Loucy (cell line): Measurements from ENCODE around the gene RIPOR3.

Source experiments
- H2AFZ ChIP-seq: fragments of 200-600 bp; sonication (generic); 2 replicates; pipeline ENCODE4 v1.6.0; 2016; ENCODE audit warnings: antibody characterized with exemption, mild to moderate bottlenecking, low read length, moderate library complexity
- H3F3A ChIP-seq: fragments of 200-600 bp; 2 replicates; pipeline ENCODE4 v1.6.0; 2016; ENCODE audit warnings: antibody characterized with exemption, low read depth, mild to moderate bottlenecking
- H3K27me3 ChIP-seq: fragments of 200-600 bp; sonication (generic); 2 replicates; pipeline ENCODE4 v1.6.1; 2014; ENCODE audit warnings: low read length, mild to moderate bottlenecking; ENCODE audit not compliant: insufficient read depth, poor library complexity, severe bottlenecking
- H3K36me3 ChIP-seq: fragments of 200-600 bp; sonication (generic); 2 replicates; pipeline ENCODE4 v1.6.1; 2016; ENCODE audit warnings: low read length; ENCODE audit not compliant: insufficient read depth
- H3K4me1 ChIP-seq: fragments of 200-600 bp; sonication (generic); 2 replicates; pipeline ENCODE4 v1.5.1; 2014; ENCODE audit warnings: low read length, mild to moderate bottlenecking; ENCODE audit not compliant: insufficient read depth, poor library complexity, severe bottlenecking
- H3K4me2 ChIP-seq: fragments of 200-600 bp; sonication (generic); 2 replicates; pipeline ENCODE4 v1.6.0; 2014; ENCODE audit warnings: antibody characterized with exemption, low read length, low read depth, mild to moderate bottlenecking; ENCODE audit not compliant: poor library complexity, severe bottlenecking
- H3K4me3 ChIP-seq: fragments of 200-600 bp; sonication (generic); 2 replicates; pipeline ENCODE4 v1.5.1; 2014; ENCODE audit warnings: low read length, mild to moderate bottlenecking, mixed read lengths; ENCODE audit not compliant: poor library complexity, severe bottlenecking
- H3K79me2 ChIP-seq: fragments of 200-600 bp; sonication (generic); 2 replicates; pipeline ENCODE4 v1.6.1; 2014; ENCODE audit warnings: low read length; ENCODE audit not compliant: insufficient read depth
- H3K9ac ChIP-seq: fragments of 200-600 bp; sonication (generic); 2 replicates; pipeline ENCODE4 v1.6.0; 2014; ENCODE audit warnings: mild to moderate bottlenecking, low read depth, low read length, moderate library complexity; ENCODE audit not compliant: poor library complexity, severe bottlenecking
- H3K9me2 ChIP-seq: fragments of 200-600 bp; sonication (generic); replicated peaks from 2 replicates; pipeline ENCODE4 v1.6.1; 2016; ENCODE audit warnings: low read depth, low read length, mixed read lengths
- H3K9me3 ChIP-seq: fragments of 200-600 bp; sonication (generic); 2 replicates; pipeline ENCODE4 v1.6.1; 2014; ENCODE audit warnings: mild to moderate bottlenecking, antibody characterized with exemption, low read length, low read depth; ENCODE audit not compliant: insufficient read depth
- H4K20me1 ChIP-seq: fragments of 200-600 bp; sonication (generic); 2 replicates; pipeline ENCODE4 v1.6.0; 2014; ENCODE audit warnings: antibody characterized with exemption, low read length, mild to moderate bottlenecking; ENCODE audit not compliant: insufficient read depth, poor library complexity, severe bottlenecking
- CTCF ChIP-seq: fragments of 200-600 bp; sonication (generic); conservative IDR thresholded peaks from 2 replicates; pipeline ENCODE4 v1.5.1; 2014; ENCODE audit warnings: mild to moderate bottlenecking, antibody characterized with exemption, low read length
- EZH2phosphoT487 ChIP-seq: fragments of 200-600 bp; IDR thresholded peaks from 2 replicates; pipeline ENCODE4 v1.6.1; 2018; ENCODE audit warnings: antibody characterized with exemption, mild to moderate bottlenecking, moderate library complexity, borderline replicate concordance

Gene RIPOR3

GRCh38 chr20:50628853-50629669 lies 62.3 kb downstream of the RIPOR3 start:
- no peaks in the 10 kb centered on the region for H3K9me2 ChIP-seq
- H3K79me2 ChIP-seq: no peaks in the 10 kb centered on the region
- no peaks in the 10 kb centered on the region for H3K4me1 ChIP-seq
- H4K20me1 ChIP-seq: no peaks in the 10 kb centered on the region
- no peaks in the 10 kb centered on the region for H3F3A ChIP-seq
- H2AFZ ChIP-seq: no peak overlapping the region
- H3K9ac ChIP-seq: no peak overlapping the region
- H3K36me3 ChIP-seq: no peaks in the 10 kb centered on the region
- no peaks in the 10 kb centered on the region for H3K9me3 ChIP-seq
- TF ChIP-seq EZH2phosphoT487 (no peak), CTCF (no peak)
- no peaks in the 10 kb centered on the region for H3K27me3 ChIP-seq
- no peak overlapping the region for H3K4me2 ChIP-seq
- H3K4me3 ChIP-seq: no peak overlapping the region

- Histone ChIP-seq H3K9me3 (no peaks in the 10 kb centered on the region), H3K36me3 (no peaks in the 10 kb centered on the region), H3K9me2 (no peaks in the 10 kb centered on the region), H3K4me3 (no peak overlapping the region), H3K79me2 (no peaks in the 10 kb centered on the region), H3K4me2 (no peak overlapping the region), H3K9ac (no peak overlapping the region), H4K20me1 (no peaks in the 10 kb centered on the region), H3F3A (no peaks in the 10 kb centered on the region), H3K4me1 (no peaks in the 10 kb centered on the region), H3K27me3 (no peaks in the 10 kb centered on the region), H2AFZ (no peak overlapping the region)
- no peak for TF ChIP-seq CTCF
- no peak for TF ChIP-seq EZH2phosphoT487
Measured at GRCh38 chr20:50628332-50628731, 63.0 kb downstream of the RIPOR3 start.

- Histone ChIP-seq H3K27me3 (no peaks in the 10 kb centered on the region), H3K9me3 (no peaks in the 10 kb centered on the region), H3F3A (no peaks in the 10 kb centered on the region), H2AFZ (no peak overlapping the region), H3K9me2 (no peaks in the 10 kb centered on the region), H3K4me3 (no peak overlapping the region), H3K4me1 (no peaks in the 10 kb centered on the region), H4K20me1 (no peaks in the 10 kb centered on the region), H3K9ac (no peak overlapping the region), H3K79me2 (no peaks in the 10 kb centered on the region), H3K4me2 (no peak overlapping the region), H3K36me3 (no peaks in the 10 kb centered on the region)
- no peak for TF ChIP-seq CTCF
Measured at GRCh38 chr20:50627747-50628146, 63.6 kb downstream of the RIPOR3 start.
